ENCODE measurements around the gene SLC25A21. TPM values are rescaled to one million over a fixed set of nuclear protein-coding genes. Genes with fewer than 3 reads are reported as not detected.

The SLC25A21 gene
- total RNA-seq, 1 donor from 2014 or later = 0.81 TPM

DNA sequence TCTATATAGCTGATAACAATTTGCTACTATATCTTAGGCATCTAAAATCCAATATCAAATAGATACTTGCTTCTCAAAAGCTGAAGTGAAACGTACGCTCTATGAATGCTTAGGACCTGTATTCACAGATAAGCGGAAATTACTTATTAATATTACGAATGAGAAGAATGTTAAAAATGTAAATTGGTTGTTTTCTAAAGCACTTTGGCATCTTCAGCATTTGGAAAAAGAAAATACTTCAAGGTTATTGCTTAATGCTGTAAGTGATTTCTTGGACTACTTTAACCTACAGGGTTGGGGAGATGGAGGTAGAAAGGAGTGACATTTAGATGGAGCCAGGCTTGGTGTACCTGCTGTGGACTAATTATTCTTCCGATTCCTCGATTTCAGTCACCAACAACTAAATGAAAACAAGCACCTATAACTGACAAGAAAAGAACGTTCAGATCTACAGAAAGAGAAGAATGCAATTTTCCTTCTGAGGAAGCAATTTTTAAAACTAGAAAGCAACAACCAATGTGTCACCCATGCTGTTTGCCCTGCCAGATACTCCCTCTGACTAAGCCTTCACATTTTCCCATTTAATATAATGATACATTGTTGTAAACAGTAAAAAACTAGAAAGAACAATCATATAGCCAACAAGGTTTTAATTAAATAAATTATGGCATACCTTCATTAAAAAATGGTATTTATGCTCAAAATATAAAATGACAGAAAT, 49.3 kb downstream of the SLC25A21 start:
- no peak for TF ChIP-seq CTCF (conservative IDR thresholded peaks at IDR 0.05; ENCODE audit: low read depth, low read length)
- DNase-seq (ENCODE audit: low read depth) = no peak

DNA sequence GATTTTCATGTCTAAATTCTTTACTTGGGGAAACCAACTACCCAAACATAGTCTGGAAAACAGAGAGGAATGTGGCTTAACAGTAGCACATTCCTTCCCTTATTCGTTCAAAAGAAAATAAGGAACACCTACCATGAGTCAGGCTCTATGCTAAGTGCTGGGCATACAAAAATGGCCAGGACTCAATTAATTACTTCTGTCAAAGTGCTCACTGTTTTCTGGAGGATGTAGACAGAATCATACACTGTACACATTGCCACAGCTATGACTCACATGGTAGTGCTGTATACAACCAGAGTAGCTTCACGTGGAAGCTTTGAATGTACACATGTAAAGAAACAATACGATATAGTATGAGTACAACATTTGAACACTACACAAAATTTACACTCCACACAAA, 50.1 kb downstream of the SLC25A21 start:
- H3K4me3 ChIP-seq (ENCODE audit: low read depth, low read length) = no peak overlapping the region
- no peak for TF ChIP-seq CTCF (conservative IDR thresholded peaks at IDR 0.05; ENCODE audit: low read depth, low read length)

More for the DNA sequence above, 49.3 kb downstream of the SLC25A21 start:
- H3K4me3 ChIP-seq (ENCODE audit: low read depth, low read length) = no peak overlapping the region

DNA sequence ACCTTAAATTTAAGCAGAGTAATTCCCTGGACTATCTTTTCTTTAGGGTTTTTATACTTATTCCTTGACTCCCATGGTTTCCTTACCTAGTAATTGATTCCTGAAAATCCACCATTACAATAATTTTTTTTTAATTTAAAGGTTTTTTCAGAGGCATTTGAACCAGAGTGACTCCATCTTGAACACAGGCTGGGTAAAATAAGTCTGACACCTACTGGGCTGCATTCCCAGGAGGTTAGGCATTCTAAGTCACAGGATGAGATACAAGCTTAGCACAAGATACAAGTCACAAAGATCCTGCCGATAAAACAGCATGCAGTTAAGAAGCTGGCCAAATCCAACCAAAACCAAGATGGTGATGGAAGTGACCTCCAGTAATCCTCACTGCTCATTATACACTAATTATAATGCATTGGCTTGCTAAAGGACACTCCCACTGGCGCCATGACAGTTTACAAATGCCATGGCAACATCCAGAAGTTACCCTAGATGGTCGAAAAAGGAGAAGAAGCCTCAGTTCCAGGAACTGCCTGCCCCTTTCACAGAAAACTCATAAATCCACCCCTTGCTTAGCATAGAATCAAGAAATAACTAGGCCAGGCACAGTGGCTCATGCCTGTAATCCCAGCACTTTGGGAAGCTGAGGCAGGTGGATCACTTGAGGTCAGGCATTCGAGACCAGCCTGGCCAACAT, 53.6 kb downstream of the SLC25A21 start:
- DNase-seq (ENCODE audit: low read depth) = no peak
- H3K4me3 ChIP-seq (ENCODE audit: low read depth, low read length) = no peak overlapping the region
- TF ChIP-seq CTCF (conservative IDR thresholded peaks at IDR 0.05; ENCODE audit: low read depth, low read length) = no peak

More for the DNA sequence above, 50.1 kb downstream of the SLC25A21 start:
- peak; percentile 30 for DNase-seq (ENCODE audit: low read depth)

- peak; percentile 62 for TF ChIP-seq CTCF (conservative IDR thresholded peaks at IDR 0.05; ENCODE audit: low read depth, low read length)
- H3K4me3 ChIP-seq (ENCODE audit: low read depth, low read length) = no peak overlapping the region
- DNase-seq (ENCODE audit: low read depth) = peak; percentile 52
Measured at GRCh38 chr14:37116933-37117849, 55.2 kb downstream of the SLC25A21 start.

DNA sequence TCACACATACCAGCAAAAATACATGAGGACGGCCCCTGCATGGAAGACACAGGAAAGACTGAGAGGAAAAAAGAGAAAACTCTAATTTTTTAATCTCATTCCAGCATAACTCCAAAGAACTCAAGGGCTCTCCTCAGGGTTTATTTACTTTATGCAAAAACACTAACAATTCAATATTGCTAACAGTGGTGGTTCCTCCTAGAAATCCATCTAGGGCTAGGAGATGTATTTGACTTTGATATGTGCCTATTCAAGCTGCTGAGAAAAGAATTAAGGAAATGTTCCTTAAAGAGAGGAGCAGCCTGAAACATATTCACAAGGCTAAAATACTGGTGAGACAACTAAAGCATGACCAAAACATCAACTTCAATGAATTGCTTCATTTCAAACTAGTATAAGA, 57.0 kb downstream of the SLC25A21 start:
- no peak for TF ChIP-seq CTCF (conservative IDR thresholded peaks at IDR 0.05; ENCODE audit: low read depth, low read length)
- DNase-seq (ENCODE audit: low read depth) = no peak

DNA sequence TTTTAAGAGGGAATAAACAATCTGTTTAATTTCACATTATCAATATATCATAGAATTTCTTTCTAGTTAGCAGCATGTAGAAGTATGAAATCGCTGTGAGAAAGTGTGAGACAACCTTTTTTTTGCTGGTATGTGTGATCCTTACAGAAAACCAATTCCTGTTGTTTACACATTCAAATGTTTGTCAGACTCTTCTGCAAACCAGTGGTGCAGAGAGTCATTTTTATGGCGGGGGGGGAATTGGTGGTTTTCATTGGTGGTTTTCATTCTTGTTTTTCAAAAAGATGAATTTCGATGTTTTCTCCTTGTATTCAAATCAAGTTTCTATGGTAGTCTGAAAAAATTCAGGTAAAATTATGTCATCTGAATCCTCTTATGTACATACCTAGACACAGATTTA, 57.8 kb downstream of the SLC25A21 start:
- H3K4me3 ChIP-seq (ENCODE audit: low read depth, low read length) = no peak overlapping the region
- no peak for DNase-seq (ENCODE audit: low read depth)
- TF ChIP-seq CTCF (conservative IDR thresholded peaks at IDR 0.05; ENCODE audit: low read depth, low read length) = no peak

More for the DNA sequence above, 57.0 kb downstream of the SLC25A21 start:
- H3K4me3 ChIP-seq (ENCODE audit: low read depth, low read length) = no peak overlapping the region

Data from epithelial cell of proximal tubule (primary cell).